OCI-LY1 (cell line): Measurements from ENCODE around the gene MARS1.

Experiments used
- H2AFZ ChIP-seq: fragments of 200-600 bp; sonication (generic), shearing (Covaris generic); 2 replicates; pipeline ENCODE4 v1.6.0; 2014; ENCODE audit warnings: antibody characterized with exemption, mild to moderate bottlenecking, low read length
- H3F3A ChIP-seq: fragments of 200-600 bp; sonication (generic), shearing (Covaris generic); 2 replicates; pipeline ENCODE4 v1.6.0; 2014; ENCODE audit warnings: mild to moderate bottlenecking, antibody characterized with exemption, low read length, moderate library complexity; ENCODE audit not compliant: insufficient read depth
- H3K27ac ChIP-seq: fragments of 200-600 bp; sonication (generic); 2 replicates; pipeline ENCODE4 v1.5.1; 2014; ENCODE audit warnings: low read length, mixed run types, mild to moderate bottlenecking, low read depth; ENCODE audit not compliant: poor library complexity, severe bottlenecking
- H3K27me3 ChIP-seq: fragments of 200-600 bp; sonication (generic); 2 replicates; pipeline ENCODE4 v1.6.0; 2014; ENCODE audit warnings: antibody characterized with exemption, mild to moderate bottlenecking, low read length, moderate library complexity; ENCODE audit not compliant: insufficient read depth
- H3K36me3 ChIP-seq: fragments of 200-600 bp; sonication (generic); 2 replicates; pipeline ENCODE4 v1.6.1; 2014; ENCODE audit warnings: mild to moderate bottlenecking, antibody characterized with exemption, low read length, moderate library complexity, mixed read lengths; ENCODE audit not compliant: insufficient read depth
- H3K4me1 ChIP-seq: fragments of 200-600 bp; sonication (generic); 2 replicates; pipeline ENCODE4 v1.5.1; 2014; ENCODE audit warnings: mild to moderate bottlenecking, low read length, moderate library complexity; ENCODE audit not compliant: insufficient read depth, severe bottlenecking
- H3K4me2 ChIP-seq: fragments of 200-600 bp; sonication (generic), shearing (Covaris generic); 2 replicates; pipeline ENCODE4 v1.6.1; 2014; ENCODE audit warnings: low read length
- H3K4me3 ChIP-seq: fragments of 200-600 bp; sonication (generic); 2 replicates; pipeline ENCODE4 v1.5.1; 2014; ENCODE audit warnings: low read length, low read depth, mild to moderate bottlenecking, mixed read lengths; ENCODE audit not compliant: poor library complexity, severe bottlenecking
- H3K79me2 ChIP-seq: fragments of 200-600 bp; shearing (Covaris generic); 2 replicates; pipeline ENCODE4 v1.6.1; 2016; ENCODE audit warnings: mixed run types, low read length, mixed read lengths; ENCODE audit not compliant: insufficient read depth
- H3K9ac ChIP-seq: fragments of 200-600 bp; sonication (generic), shearing (Covaris generic); 2 replicates; pipeline ENCODE4 v1.6.1; 2014; ENCODE audit warnings: mild to moderate bottlenecking, low read length, mixed read lengths
- H3K9me2 ChIP-seq: fragments of 200-600 bp; sonication (generic), shearing (Covaris generic); 2 replicates; pipeline ENCODE4 v1.6.1; 2014; ENCODE audit warnings: low read depth, mild to moderate bottlenecking, low read length, mixed read lengths
- H3K9me3 ChIP-seq: fragments of 200-600 bp; shearing (Covaris generic); 2 replicates; pipeline ENCODE4 v1.6.1; 2014; ENCODE audit warnings: low read length, mixed read lengths
- H4K20me1 ChIP-seq: fragments of 200-600 bp; sonication (generic), shearing (Covaris generic); 2 replicates; pipeline ENCODE4 v1.6.0; 2016; ENCODE audit warnings: mild to moderate bottlenecking, low read length; ENCODE audit not compliant: insufficient read depth
- CTCF ChIP-seq: fragments of 200-600 bp; sonication (generic), shearing (Covaris generic); IDR thresholded peaks from 2 replicates; pipeline ENCODE4 v1.5.1; 2017; ENCODE audit warnings: mild to moderate bottlenecking, antibody characterized with exemption, low read length, moderate library complexity, mixed read lengths
- EZH2 ChIP-seq: fragments of 200-600 bp; sonication (generic), shearing (Covaris generic); IDR thresholded peaks from 2 replicates; pipeline ENCODE4 v1.8.0; 2017; ENCODE audit warnings: borderline replicate concordance, mixed run types, mild to moderate bottlenecking, antibody characterized with exemption, low read length, moderate library complexity, mixed read lengths

MARS1 gene

GRCh38 chr12:57476162-57476992 lies 11.5 kb upstream of the MARS1 start:
- Histone ChIP-seq H2AFZ (no peak overlapping the region), H3K4me1 (peaks cover 51% of the 10 kb centered on the region), H3K9me2 (no peaks in the 10 kb centered on the region), H4K20me1 (no peaks in the 10 kb centered on the region), H3K27ac (peak overlapping the region; percentile 88), H3K9me3 (no peaks in the 10 kb centered on the region), H3K36me3 (no peaks in the 10 kb centered on the region; the same call in 1 of the 2 replicates), H3F3A (no peaks in the 10 kb centered on the region), H3K9ac (peak overlapping the region; percentile 65), H3K79me2 (no peaks in the 10 kb centered on the region), H3K27me3 (no peaks in the 10 kb centered on the region), H3K4me3 (peak overlapping the region; percentile 57), H3K4me2 (peak overlapping the region; percentile 74)
- TF ChIP-seq EZH2 (no peak), CTCF (peak; percentile 85)

- H3F3A ChIP-seq, result no peaks in the 10 kb centered on the region
- H3K9ac ChIP-seq, result peak overlapping the region; percentile 65
- H3K4me3 ChIP-seq, result peak overlapping the region; percentile 57
- no peaks in the 10 kb centered on the region; the same call in 1 of the 2 replicates for H3K36me3 ChIP-seq
- no peaks in the 10 kb centered on the region for H3K9me3 ChIP-seq
- H3K4me1 ChIP-seq, result peaks cover 51% of the 10 kb centered on the region
- no peaks in the 10 kb centered on the region for H3K27me3 ChIP-seq
- peak overlapping the region; percentile 74 for H3K4me2 ChIP-seq
- H3K79me2 ChIP-seq, result no peaks in the 10 kb centered on the region
- H3K9me2 ChIP-seq, result no peaks in the 10 kb centered on the region
- no peak for TF ChIP-seq CTCF
- no peak for TF ChIP-seq EZH2
- H3K27ac ChIP-seq, result peak overlapping the region; percentile 88
- no peak overlapping the region for H2AFZ ChIP-seq
- no peaks in the 10 kb centered on the region for H4K20me1 ChIP-seq
Measured at GRCh38 chr12:57476993-57477709, 10.7 kb upstream of the MARS1 start.

- Histone ChIP-seq H3K36me3 (no peaks in the 10 kb centered on the region; the same call in 1 of the 2 replicates), H4K20me1 (no peaks in the 10 kb centered on the region), H3K9ac (peak overlapping the region; percentile 65), H3K4me3 (peak overlapping the region; percentile 57), H3K9me3 (no peaks in the 10 kb centered on the region), H3K9me2 (no peaks in the 10 kb centered on the region), H3F3A (no peaks in the 10 kb centered on the region), H3K4me2 (peak overlapping the region; percentile 74), H3K27me3 (no peaks in the 10 kb centered on the region), H3K79me2 (no peaks in the 10 kb centered on the region), H3K4me1 (peaks cover 51% of the 10 kb centered on the region), H3K27ac (peak overlapping the region; percentile 88), H2AFZ (no peak overlapping the region)
- no peak for TF ChIP-seq EZH2
- no peak for TF ChIP-seq CTCF
Measured at GRCh38 chr12:57477710-57478681, 9.9 kb upstream of the MARS1 start.
